Panc1 (cell line): ENCODE measurements around the gene COA7. TPM values are rescaled to one million over a fixed set of nuclear protein-coding genes. Genes with fewer than 3 reads are reported as not detected.
"Not testable (repeated sequence)": the region's sequence is repeated elsewhere in the genome, so short reads cannot be mapped to it uniquely, and the experiment has no call there.

Experiments
- ATAC-seq: fragments of 200-7000 bp; cut with Tn5 transposase; 2 replicates; pipeline ENCODE4 v1.9.1; 2020; ENCODE audit warnings: mild to moderate bottlenecking, moderate library complexity
- BruUV-seq: library from RNA; stranded (reverse); fragments of 400-500 nt; replicated peaks from 2 replicates; lab custom pipeline; 2021; lab: Mats Ljungman, UMichigan
- CTCF ChIA-PET: fragments of 300-600 bp; sonication (Branson Sonifier 250); formaldehyde crosslinking; loops from one replicate; lab custom pipeline; 2022; ENCODE audit warnings: antibody characterized with exemption; lab: Charles Lee
- POLR2A ChIA-PET: fragments of 300-600 bp; sonication (Branson Sonifier 250); formaldehyde crosslinking; loops from one replicate; lab custom pipeline; 2022; ENCODE audit warnings: antibody characterized with exemption; lab: Charles Lee
- DNase-seq: peaks from one replicate; pipeline ENCODE4 v3.0.0-alpha.2; 2010; ENCODE audit warnings: low read depth, low spot score
- H3K27ac ChIP-seq: 2 replicates; pipeline ENCODE4 v1.5.1; 2011; ENCODE audit warnings: mild to moderate bottlenecking, low read length, inconsistent platforms
- H3K27me3 ChIP-seq: fragments of 200-500 bp; sonication (Bioruptor generic); 2 replicates; pipeline ENCODE4 v1.6.0; 2014; ENCODE audit warnings: low read length, inconsistent platforms; ENCODE audit not compliant: control insufficient read depth, insufficient read depth
- H3K36me3 ChIP-seq: fragments of 200-500 bp; sonication (Bioruptor generic); 2 replicates; pipeline ENCODE4 v1.5.1; 2014; ENCODE audit warnings: inconsistent platforms, mild to moderate bottlenecking, low read length, moderate library complexity; ENCODE audit not compliant: control insufficient read depth, insufficient read depth
- H3K4me1 ChIP-seq: 2 replicates; pipeline ENCODE4 v1.5.1; 2011; ENCODE audit warnings: inconsistent platforms, mild to moderate bottlenecking, low read length, moderate library complexity; ENCODE audit not compliant: control insufficient read depth, insufficient read depth
- H3K4me3 ChIP-seq, 2 experiments: 2 replicates each; pipeline ENCODE4 v1.5.1; 2011 to 2012; ENCODE audit warnings: low read depth in 2 of 2, low read length in 2 of 2, mild to moderate bottlenecking in 2 of 2, inconsistent platforms in 1 of 2, moderate library complexity in 1 of 2
- H3K9me3 ChIP-seq: fragments of 200-500 bp; sonication (Bioruptor generic); 2 replicates; pipeline ENCODE4 v1.5.1; 2014; ENCODE audit warnings: low read depth, mild to moderate bottlenecking, inconsistent platforms, low read length, moderate library complexity; ENCODE audit not compliant: control insufficient read depth, insufficient read depth
- POLR2AphosphoS5 ChIP-seq: IDR thresholded peaks from 2 replicates; pipeline ENCODE4 v1.6.1; 2012; ENCODE audit warnings: mild to moderate bottlenecking, low read depth, low read length, moderate library complexity
- SIN3A ChIP-seq: IDR thresholded peaks from 2 replicates; pipeline ENCODE4 v1.6.1; 2012; ENCODE audit warnings: low read depth, mild to moderate bottlenecking, low read length, moderate library complexity, borderline replicate concordance; ENCODE audit not compliant: insufficient read depth
- TCF7L2 ChIP-seq: IDR thresholded peaks from 2 replicates; pipeline ENCODE4 v1.6.1; 2011; ENCODE audit warnings: mild to moderate bottlenecking, low read depth, low read length, inconsistent platforms
- in situ Hi-C: cut with HindIII; loops from 2 replicates; pipeline ENCODE4 v1.10.0; 2016; ENCODE audit warnings: low sequenced_read_pairs, low pct_unique_long_range_greater_than_20kb
- intact Hi-C: fragments of 100-400 bp; cut with micrococcal nuclease; formaldehyde crosslinking; loops from one replicate; pipeline ENCODE4 v1.10.0; 2022; ENCODE audit not compliant: unreplicated experiment
- total RNA-seq: library from RNA; stranded (reverse); gene quantifications from one replicate; pipeline ENCODE4 v1.2.1, GENCODE V29; 2021; ENCODE audit not compliant: unreplicated experiment
- TF ChIP-seq, protein P1 (sequence below), 2 experiments: IDR thresholded peaks; 2 replicates each; pipeline ENCODE4 v1.6.1; 2011 to 2012; ENCODE audit warnings: low read depth in 2 of 2, control low read depth in 1 of 2, low read length in 1 of 2, mild to moderate bottlenecking in 1 of 2, moderate library complexity in 1 of 2; ENCODE audit not compliant: insufficient read depth in 1 of 2
- TF ChIP-seq, protein P2 (sequence below): fragments of 450-650 bp; IDR thresholded peaks from 2 replicates; pipeline ENCODE4 v1.5.1; 2017; ENCODE audit warnings: mild to moderate bottlenecking

The COA7 gene
- total RNA-seq, 1 experiment from 2014 or later, result 44.9 TPM

DNA sequence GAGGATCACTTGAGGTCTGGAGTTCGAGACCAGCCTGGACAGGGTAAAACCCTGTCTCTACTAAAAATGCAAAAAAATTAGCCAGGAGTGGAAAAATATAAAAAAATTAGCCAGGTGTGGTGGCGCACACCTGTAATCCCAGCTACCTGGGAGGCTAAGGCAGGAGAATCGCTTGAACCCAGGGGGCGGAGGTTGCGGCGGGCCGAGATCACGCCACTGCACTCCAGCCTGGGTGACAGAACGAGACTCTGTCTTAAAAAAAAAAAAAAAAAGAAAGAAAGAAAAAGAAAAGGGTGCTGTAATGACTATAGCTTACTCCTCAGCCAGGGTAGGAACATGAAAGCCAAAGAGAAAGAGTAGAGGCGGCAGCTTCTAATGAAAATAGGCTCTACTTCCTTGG is 4.8 kb downstream of the COA7 start:
- ATAC-seq, intact Hi-C loops, H3K27ac ChIP-seq, DNase-seq, H3K4me1 ChIP-seq, POLR2A ChIA-PET, BruUV-seq, H3K27me3 ChIP-seq, H3K36me3 ChIP-seq, in situ Hi-C loops, H3K4me3 ChIP-seq, H3K9me3 ChIP-seq: not testable (repeated sequence)
- CTCF ChIA-PET, result interaction anchor here (0.5 kb wide), 1 partner anchor 23 kb away, joined by 5 read pairs; no protein-coding TSS in a partner anchor

DNA sequence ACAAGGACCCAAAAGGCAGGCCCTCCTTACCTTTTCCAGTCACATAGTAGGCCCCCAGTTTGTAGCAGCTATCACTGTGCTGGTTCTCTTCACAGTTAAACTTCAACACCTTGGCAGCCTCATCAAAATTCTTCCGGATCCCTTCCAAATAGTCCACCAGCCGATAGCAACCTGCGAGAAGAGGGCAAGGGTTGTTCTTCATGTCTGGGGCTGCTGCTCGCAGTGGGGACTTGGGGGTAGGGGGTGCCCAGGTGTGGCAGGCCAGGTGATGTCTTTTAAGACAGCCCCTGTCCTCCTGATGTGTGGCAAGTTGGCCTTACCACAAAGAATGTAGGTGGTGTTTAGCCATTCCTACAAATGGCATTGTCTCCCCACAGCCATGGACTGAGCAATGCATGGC is 5.5 kb downstream of the COA7 start:
- POLR2A ChIA-PET, result no interaction called here
- Histone ChIP-seq H3K9me3 (no peaks in the 10 kb centered on the region), H3K27me3 (no peaks in the 10 kb centered on the region), H3K27ac (no peak overlapping the region), H3K4me3 (no peak overlapping the region), H3K36me3 (peaks cover 10% of the 10 kb centered on the region), H3K4me1 (peaks cover 3% of the 10 kb centered on the region; the same call in 1 of the 2 replicates)
- TF ChIP-seq POLR2AphosphoS5 (no peak), TCF7L2 (no peak)
- intact Hi-C loops (no loop called here), in situ Hi-C loops (no loop called here)
- no TSS peak for BruUV-seq
- no peak for ATAC-seq
- CTCF ChIA-PET, result no interaction called here
- no peak for DNase-seq

DNA sequence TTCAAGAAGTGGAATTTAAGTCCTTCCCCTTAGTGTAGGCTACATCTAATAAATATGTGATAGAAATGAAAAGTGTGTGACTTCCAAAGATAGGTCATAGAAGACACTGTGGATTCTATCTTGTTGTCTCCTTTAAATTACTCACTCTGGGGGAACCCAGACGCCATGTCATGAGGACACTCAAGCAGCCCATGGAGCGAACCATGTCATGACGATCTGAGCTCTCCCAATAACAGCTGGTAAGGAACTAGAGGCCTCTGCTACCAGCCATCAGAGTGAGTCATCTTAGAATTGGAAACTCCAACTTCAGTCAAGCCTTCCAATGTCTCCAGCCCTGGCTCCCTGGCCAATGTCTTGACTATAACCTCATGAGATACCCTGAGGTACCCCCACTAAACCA is 6.3 kb downstream of the COA7 start:
- H3K4me1 ChIP-seq, result peaks cover 3% of the 10 kb centered on the region; the same call in 1 of the 2 replicates
- no TSS peak for BruUV-seq
- ATAC-seq, result no peak
- TF ChIP-seq, protein P1, sequence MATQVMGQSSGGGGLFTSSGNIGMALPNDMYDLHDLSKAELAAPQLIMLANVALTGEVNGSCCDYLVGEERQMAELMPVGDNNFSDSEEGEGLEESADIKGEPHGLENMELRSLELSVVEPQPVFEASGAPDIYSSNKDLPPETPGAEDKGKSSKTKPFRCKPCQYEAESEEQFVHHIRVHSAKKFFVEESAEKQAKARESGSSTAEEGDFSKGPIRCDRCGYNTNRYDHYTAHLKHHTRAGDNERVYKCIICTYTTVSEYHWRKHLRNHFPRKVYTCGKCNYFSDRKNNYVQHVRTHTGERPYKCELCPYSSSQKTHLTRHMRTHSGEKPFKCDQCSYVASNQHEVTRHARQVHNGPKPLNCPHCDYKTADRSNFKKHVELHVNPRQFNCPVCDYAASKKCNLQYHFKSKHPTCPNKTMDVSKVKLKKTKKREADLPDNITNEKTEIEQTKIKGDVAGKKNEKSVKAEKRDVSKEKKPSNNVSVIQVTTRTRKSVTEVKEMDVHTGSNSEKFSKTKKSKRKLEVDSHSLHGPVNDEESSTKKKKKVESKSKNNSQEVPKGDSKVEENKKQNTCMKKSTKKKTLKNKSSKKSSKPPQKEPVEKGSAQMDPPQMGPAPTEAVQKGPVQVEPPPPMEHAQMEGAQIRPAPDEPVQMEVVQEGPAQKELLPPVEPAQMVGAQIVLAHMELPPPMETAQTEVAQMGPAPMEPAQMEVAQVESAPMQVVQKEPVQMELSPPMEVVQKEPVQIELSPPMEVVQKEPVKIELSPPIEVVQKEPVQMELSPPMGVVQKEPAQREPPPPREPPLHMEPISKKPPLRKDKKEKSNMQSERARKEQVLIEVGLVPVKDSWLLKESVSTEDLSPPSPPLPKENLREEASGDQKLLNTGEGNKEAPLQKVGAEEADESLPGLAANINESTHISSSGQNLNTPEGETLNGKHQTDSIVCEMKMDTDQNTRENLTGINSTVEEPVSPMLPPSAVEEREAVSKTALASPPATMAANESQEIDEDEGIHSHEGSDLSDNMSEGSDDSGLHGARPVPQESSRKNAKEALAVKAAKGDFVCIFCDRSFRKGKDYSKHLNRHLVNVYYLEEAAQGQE (IDR thresholded peaks at IDR 0.05; ENCODE audit: insufficient read depth in 1 of 2, low read depth in 2 of 2, low read length in 1 of 2), result no peak
- TF ChIP-seq, protein P2, sequence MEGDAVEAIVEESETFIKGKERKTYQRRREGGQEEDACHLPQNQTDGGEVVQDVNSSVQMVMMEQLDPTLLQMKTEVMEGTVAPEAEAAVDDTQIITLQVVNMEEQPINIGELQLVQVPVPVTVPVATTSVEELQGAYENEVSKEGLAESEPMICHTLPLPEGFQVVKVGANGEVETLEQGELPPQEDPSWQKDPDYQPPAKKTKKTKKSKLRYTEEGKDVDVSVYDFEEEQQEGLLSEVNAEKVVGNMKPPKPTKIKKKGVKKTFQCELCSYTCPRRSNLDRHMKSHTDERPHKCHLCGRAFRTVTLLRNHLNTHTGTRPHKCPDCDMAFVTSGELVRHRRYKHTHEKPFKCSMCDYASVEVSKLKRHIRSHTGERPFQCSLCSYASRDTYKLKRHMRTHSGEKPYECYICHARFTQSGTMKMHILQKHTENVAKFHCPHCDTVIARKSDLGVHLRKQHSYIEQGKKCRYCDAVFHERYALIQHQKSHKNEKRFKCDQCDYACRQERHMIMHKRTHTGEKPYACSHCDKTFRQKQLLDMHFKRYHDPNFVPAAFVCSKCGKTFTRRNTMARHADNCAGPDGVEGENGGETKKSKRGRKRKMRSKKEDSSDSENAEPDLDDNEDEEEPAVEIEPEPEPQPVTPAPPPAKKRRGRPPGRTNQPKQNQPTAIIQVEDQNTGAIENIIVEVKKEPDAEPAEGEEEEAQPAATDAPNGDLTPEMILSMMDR, result no peak
- TF ChIP-seq SIN3A (no peak), TCF7L2 (no peak), POLR2AphosphoS5 (no peak)
- no peak for DNase-seq
- H3K4me3 ChIP-seq, result no peak overlapping the region
- CTCF ChIA-PET, result no interaction called here
- H3K9me3 ChIP-seq, result no peaks in the 10 kb centered on the region
- no peaks in the 10 kb centered on the region for H3K27me3 ChIP-seq
- POLR2A ChIA-PET, result no interaction called here
- in situ Hi-C loops (no loop called here), intact Hi-C loops (no loop called here)
- peaks cover 15% of the 10 kb centered on the region for H3K36me3 ChIP-seq
- no peak overlapping the region for H3K27ac ChIP-seq
